GM18502 (cell line): ENCODE results near the gene ACTR6.
"Not testable (repeated sequence)": the region's sequence is repeated elsewhere in the genome, so short reads cannot be mapped to it uniquely, and the experiment has no call there.

Source experiments
- ATAC-seq: cut with Tn5 transposase; IDR thresholded peaks from one replicate; pipeline ENCODE4 v1.9.1; 2021; ENCODE audit warnings: mild to moderate bottlenecking; ENCODE audit not compliant: unreplicated experiment, poor library complexity

The ACTR6 gene

DNA sequence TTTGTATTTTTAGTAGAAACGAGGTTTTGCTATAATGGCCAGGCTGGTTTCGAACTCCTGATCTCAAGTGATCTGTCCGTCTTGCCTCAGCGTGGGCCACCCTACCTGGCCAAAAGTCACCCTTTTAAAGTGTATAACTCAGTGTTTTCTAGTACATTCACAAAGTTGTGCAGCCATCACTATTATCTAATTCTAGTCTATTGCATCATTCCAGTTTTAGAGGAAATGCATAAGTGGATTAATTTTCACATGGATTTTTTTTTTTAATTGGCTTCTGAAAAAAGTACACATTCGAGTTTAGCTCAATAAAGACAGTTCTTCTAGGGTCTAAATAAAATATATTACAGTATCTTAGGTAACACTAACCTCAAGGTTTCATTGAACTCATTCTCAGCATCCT, 62.5 kb downstream of the ACTR6 start:
- no peak for ATAC-seq

DNA sequence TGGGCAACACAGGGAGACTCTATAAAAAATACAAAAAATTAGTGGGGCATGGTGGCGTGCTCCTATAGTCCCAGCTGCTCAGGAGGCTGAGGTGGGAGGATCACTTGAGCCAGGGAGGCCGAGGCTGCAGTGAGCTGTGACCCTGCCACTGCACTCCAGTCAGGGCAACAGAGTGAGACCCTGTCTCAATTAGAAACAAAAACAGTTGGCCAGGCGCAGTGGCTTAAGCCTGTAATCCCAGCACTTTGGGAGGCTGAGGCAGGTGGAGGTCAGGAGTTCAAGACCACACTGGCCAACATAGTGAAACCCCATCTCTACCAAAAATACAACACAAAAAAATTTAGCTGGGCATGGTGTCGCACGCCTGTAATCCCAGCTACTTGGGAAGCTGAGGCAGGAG, 64.5 kb downstream of the ACTR6 start:
- not testable (repeated sequence) for ATAC-seq

DNA sequence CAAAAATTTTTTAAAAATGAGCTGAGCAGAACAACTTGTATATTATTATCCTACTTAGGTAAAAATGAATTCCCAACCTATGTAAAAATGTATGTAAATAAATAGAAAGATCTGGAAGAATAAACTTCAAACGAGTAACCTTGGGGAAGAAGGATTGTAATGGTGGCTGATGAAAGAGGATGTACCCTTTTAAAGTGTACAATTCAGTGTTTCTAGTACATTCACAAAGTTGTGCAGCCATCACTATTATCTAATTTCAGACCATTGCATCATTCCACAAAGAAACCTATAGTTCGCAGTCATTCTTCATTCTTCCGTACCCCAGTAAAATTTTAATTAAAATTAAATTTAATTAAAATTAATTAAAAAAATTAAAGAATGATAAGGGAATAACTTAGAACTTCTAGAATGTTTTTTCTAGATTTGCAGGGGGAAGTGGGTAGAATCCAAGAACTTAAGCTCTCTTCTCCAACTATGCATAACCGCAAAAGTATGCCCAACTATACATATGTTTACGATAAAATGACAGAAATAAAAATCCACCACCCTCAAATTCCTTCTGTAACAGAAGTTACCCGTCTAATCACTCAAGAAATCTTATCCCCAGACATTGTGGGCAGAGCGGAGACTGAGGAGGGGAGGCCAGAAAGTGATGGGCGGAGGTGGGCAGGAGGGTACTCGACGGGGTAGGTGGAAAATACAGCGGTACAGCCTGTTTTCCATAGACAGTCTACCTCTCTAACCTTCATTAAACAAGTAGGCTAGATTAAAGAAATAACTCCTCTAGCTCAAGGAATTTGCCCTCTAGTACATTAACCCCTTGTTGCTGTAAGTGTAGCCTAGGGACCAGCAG, 65.3 kb downstream of the ACTR6 start:
- ATAC-seq = peak; percentile 19

GRCh38 chr12:100266585-100266834, 65.9 kb downstream of the ACTR6 start:
- ATAC-seq = peak; percentile 85

DNA sequence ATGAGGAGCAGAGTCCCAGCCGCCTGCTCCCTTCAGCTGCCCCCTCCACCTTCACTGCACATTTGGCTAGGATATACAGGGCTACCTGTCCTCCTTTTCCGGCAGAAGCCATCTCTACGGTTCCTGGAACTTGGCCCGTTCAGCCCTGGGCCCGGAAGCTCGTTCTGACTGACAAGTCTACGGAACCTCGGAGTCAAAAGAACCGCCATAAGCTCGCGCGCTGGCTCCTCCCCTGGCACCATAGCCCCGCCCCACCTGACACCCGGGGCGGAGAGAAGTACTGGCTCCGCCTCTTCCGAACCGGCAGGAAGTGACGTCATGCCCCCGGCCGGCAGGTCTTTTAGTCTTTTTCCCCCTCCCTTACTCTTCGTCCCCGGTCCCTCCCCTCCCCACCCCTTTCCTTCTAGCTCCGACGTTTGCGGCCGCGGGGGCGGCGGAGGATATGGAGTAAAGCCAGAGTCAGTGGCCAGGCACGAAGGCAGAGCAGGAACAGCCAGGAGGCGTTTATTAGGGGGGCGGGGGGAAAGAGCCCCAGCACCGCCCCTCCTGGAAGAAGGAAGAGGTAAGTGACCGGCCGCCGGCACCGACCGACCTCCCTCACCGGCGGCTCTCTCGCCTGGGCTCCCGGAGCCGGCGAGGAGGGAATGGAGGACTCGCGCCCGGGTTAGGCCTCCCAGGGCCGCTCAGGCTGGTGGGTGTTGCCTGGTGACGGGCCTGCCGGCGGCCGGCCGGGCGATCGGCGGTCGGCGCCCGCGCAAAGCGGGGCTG, 66.4 kb downstream of the ACTR6 start, which contains the start of the genes DEPDC4 and SCYL2:
DEPDC4 (minus strand) TSS at position 245 of the 768 bp plus-strand sequence; CDS start at position 242, 3 bp downstream.
SCYL2 (plus strand) TSS at position 343 of the 768 bp plus-strand sequence. CDS start 15,794 bp downstream, outside the sequence.
- peak; percentile 91 for ATAC-seq

DNA sequence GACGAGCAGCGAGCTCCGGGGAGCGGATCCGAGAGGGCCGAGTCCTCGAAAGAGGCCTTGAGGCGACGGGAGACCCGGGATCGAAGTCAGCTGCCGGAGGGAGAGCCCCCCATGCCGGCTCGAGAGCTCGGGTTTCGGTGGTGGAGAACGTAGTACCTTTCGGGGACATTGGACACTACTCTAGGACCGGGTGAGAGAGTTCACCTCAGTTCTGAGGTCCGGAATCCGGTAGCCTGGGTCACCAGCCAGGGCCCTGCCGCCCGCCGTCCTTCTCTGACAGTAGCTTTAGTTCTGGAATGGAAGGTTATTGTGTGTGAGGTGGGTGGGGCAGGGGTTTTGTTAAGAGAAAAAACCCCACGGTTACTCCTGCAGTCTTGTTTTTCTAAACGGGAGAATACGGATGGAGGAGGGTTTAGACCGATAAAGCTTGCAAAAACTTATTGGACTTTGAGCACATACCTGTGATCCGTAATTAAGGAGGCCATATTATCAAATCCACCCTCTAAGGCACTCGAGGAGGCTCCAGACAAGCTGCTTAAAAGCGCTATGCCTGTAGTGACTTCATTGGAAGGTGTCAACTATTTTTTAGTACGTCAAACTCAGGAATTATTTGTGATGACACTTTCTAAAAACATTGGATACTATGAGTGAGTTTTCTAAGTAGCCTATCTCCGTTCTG, 67.1 kb downstream of the ACTR6 start:
- peak; percentile 4 for ATAC-seq

DNA sequence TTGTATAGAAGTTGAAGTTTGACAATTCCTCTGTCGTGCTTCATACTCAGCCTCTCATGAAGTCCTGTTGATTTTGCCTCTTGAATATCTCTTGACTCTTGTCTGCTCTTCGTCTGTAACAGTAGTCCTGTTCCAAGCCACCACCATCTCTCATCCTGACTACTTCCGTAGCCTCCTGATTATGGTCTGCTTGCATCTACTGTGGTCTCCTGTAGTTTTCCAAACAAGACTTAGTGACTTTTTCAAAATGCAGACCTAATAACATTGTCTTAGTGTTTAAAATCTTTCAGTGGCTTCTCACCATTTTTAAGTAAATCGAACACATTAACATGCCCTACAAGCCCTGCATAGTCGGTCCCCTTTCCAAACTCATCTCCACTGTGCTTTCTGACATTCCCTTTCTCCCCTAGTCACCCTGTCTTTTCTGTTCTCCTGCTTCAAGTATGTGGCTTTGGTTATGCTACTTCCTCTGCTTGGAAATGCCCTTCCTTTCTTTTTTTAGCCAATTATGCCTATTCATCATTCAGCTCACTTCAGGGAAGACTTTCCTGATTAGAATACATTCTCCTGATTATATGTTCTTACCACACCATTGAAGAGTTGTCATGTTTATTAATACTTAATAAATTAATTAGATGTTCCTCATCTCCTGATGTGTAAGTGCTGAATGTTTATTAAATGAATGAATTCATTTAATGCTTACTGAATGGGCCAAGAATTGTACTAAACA, 68.4 kb downstream of the ACTR6 start:
- no peak for ATAC-seq

- no peak for ATAC-seq
Measured at GRCh38 chr12:100273782-100274181, 73.2 kb downstream of the ACTR6 start.
